ENCODE results near the gene POLD4. TPM values are rescaled to one million over a fixed set of nuclear protein-coding genes. Genes with fewer than 3 reads are reported as not detected.

The POLD4 gene
- total and polyA plus RNA-seq, 2 of the 13 experiments (the other 11 are each of a cell fraction or from before 2014, with no cell fraction given): 10.5 to 27.4 TPM

DNA sequence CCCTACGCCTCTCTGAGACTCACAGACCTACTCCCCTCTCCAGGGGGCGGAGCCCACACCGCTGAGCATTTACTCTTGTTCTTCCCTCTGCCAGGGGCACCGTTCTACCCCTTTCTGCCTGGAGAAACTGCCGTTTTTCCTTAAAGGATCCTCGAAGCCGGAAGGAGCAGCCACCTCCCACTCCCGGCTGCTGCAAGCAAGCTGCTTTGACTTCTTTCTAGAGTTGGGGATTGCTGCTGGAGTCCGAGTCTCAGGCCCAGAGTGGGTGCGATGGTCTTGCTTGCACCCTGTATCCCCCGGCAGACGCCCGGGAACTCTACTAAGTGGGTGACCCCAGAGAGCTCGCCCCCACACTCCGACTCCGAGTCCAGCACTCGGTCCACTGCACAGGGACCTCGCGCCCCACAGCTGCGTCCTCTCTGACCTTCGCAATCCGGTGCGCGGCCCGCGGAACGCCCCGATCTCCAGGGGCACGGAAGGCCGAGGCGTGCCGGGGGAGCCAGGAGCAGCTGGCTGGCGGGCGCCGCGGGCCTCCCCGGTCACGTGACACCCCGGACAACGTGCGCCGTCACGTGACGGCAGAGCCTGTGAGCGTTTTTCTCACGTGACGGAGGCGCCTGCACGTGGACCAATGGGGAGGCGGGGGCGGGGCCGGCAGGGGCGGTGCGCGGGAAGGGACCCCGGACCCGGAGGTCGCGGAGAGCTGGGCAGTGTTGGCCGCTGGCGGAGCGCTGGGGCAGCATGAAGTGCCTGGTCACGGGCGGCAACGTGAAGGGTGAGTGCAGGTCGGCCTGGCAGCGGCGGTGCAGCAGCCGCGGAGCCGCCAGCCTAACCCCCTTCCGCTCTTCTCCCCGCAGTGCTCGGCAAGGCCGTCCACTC lies 38.2 kb upstream of the POLD4 start, which contains the start of gene RAD9A (continued):
- TF ChIP-seq, protein P1, sequence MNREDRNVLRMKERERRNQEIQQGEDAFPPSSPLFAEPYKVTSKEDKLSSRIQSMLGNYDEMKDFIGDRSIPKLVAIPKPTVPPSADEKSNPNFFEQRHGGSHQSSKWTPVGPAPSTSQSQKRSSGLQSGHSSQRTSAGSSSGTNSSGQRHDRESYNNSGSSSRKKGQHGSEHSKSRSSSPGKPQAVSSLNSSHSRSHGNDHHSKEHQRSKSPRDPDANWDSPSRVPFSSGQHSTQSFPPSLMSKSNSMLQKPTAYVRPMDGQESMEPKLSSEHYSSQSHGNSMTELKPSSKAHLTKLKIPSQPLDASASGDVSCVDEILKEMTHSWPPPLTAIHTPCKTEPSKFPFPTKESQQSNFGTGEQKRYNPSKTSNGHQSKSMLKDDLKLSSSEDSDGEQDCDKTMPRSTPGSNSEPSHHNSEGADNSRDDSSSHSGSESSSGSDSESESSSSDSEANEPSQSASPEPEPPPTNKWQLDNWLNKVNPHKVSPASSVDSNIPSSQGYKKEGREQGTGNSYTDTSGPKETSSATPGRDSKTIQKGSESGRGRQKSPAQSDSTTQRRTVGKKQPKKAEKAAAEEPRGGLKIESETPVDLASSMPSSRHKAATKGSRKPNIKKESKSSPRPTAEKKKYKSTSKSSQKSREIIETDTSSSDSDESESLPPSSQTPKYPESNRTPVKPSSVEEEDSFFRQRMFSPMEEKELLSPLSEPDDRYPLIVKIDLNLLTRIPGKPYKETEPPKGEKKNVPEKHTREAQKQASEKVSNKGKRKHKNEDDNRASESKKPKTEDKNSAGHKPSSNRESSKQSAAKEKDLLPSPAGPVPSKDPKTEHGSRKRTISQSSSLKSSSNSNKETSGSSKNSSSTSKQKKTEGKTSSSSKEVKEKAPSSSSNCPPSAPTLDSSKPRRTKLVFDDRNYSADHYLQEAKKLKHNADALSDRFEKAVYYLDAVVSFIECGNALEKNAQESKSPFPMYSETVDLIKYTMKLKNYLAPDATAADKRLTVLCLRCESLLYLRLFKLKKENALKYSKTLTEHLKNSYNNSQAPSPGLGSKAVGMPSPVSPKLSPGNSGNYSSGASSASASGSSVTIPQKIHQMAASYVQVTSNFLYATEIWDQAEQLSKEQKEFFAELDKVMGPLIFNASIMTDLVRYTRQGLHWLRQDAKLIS (CRISPR knock-in tag; IDR thresholded peaks at IDR 0.05): no peak
- TF ChIP-seq ZNF274 (CRISPR knock-in tag; IDR thresholded peaks at IDR 0.05) (peak; percentile 91), EP300 (IDR thresholded peaks at IDR 0.05; ENCODE audit: low read depth in 2 of 2, low read length in 2 of 2) (no peak), EP300 (CRISPR knock-in tag; IDR thresholded peaks at IDR 0.05; ENCODE audit: borderline replicate concordance) (0 out of 2 replicates have a peak, but pooled peaks have one; percentile 57), ZSCAN9 (CRISPR knock-in tag; IDR thresholded peaks at IDR 0.05; ENCODE audit: borderline replicate concordance) (no peak; the same call in 1 of the 2 replicates), SIN3A (IDR thresholded peaks at IDR 0.05; ENCODE audit: borderline replicate concordance, low read depth, low read length) (peak; percentile 89; the same call in 1 of the 2 replicates), CEBPG (CRISPR knock-in tag; IDR thresholded peaks at IDR 0.05) (peak; percentile 17; the same call in 1 of the 2 replicates), ZBTB8A (CRISPR knock-in tag; IDR thresholded peaks at IDR 0.05; ENCODE audit: borderline replicate concordance, low read depth) (no peak), PHF8 (CRISPR knock-in tag; IDR thresholded peaks at IDR 0.05) (peak; percentile 94), KLF13 (CRISPR knock-in tag; IDR thresholded peaks at IDR 0.05) (no peak), CHD4 (IDR thresholded peaks at IDR 0.05; ENCODE audit: borderline replicate concordance, low read length) (no peak), ZNF891 (CRISPR knock-in tag; IDR thresholded peaks at IDR 0.05) (peak; percentile 75), PRPF4 (IDR thresholded peaks at IDR 0.05; ENCODE audit: low read depth, low read length, poor library complexity, severe bottlenecking) (no peak), ZNF782 (CRISPR knock-in tag; IDR thresholded peaks at IDR 0.05; ENCODE audit: borderline replicate concordance) (peak; percentile 79), MTF2 (CRISPR knock-in tag; IDR thresholded peaks at IDR 0.05; ENCODE audit: borderline replicate concordance) (no peak)
- TF ChIP-seq, protein P2, sequence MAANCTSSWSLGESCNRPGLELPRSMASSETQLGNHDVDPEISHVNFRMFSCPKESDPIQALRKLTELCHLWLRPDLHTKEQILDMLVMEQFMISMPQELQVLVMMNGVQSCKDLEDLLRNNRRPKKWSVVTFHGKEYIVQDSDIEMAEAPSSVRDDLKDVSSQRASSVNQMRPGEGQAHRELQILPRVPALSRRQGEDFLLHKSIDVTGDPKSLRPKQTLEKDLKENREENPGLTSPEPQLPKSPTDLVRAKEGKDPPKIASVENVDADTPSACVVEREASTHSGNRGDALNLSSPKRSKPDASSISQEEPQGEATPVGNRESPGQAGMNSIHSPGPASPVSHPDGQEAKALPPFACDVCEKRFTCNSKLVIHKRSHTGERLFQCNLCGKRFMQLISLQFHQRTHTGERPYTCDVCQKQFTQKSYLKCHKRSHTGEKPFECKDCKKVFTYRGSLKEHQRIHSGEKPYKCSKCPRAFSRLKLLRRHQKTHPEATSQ (CRISPR knock-in tag; IDR thresholded peaks at IDR 0.05; ENCODE audit: borderline replicate concordance): no peak
- TF ChIP-seq, protein P3, sequence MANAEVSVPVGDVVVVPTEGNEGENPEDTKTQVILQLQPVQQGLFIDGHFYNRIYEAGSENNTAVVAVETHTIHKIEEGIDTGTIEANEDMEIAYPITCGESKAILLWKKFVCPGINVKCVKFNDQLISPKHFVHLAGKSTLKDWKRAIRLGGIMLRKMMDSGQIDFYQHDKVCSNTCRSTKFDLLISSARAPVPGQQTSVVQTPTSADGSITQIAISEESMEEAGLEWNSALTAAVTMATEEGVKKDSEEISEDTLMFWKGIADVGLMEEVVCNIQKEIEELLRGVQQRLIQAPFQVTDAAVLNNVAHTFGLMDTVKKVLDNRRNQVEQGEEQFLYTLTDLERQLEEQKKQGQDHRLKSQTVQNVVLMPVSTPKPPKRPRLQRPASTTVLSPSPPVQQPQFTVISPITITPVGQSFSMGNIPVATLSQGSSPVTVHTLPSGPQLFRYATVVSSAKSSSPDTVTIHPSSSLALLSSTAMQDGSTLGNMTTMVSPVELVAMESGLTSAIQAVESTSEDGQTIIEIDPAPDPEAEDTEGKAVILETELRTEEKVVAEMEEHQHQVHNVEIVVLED (CRISPR knock-in tag; IDR thresholded peaks at IDR 0.05; ENCODE audit: borderline replicate concordance): peak; percentile 94
- TF ChIP-seq, protein P4, sequence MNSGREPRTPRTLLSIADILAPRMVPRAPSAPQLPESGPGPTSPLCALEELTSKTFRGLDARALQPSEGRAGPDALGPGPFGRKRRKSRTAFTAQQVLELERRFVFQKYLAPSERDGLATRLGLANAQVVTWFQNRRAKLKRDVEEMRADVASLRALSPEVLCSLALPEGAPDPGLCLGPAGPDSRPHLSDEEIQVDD (CRISPR knock-in tag; IDR thresholded peaks at IDR 0.05; ENCODE audit: borderline replicate concordance): peak; percentile 93; the same call in 1 of the 2 replicates
- TF ChIP-seq, protein P5, sequence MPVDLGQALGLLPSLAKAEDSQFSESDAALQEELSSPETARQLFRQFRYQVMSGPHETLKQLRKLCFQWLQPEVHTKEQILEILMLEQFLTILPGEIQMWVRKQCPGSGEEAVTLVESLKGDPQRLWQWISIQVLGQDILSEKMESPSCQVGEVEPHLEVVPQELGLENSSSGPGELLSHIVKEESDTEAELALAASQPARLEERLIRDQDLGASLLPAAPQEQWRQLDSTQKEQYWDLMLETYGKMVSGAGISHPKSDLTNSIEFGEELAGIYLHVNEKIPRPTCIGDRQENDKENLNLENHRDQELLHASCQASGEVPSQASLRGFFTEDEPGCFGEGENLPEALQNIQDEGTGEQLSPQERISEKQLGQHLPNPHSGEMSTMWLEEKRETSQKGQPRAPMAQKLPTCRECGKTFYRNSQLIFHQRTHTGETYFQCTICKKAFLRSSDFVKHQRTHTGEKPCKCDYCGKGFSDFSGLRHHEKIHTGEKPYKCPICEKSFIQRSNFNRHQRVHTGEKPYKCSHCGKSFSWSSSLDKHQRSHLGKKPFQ (CRISPR knock-in tag; IDR thresholded peaks at IDR 0.05; ENCODE audit: insufficient replicate concordance): no peak
